NCI-H2227 (cell line): ENCODE data around the gene HOXD10.

ENCODE experiments used
- DNase-seq: peaks from one replicate; lab custom pipeline; 2025; ENCODE audit not compliant: unreplicated experiment; lab: John Stamatoyannopoulos, UW

The HOXD10 gene

GRCh38 chr2:176105730-176106580 lies 10.6 kb upstream of the HOXD10 start:
- peak; percentile 38 for DNase-seq

GRCh38 chr2:176106581-176107539 lies 9.7 kb upstream of the HOXD10 start, which contains the start of gene HOXD11:
HOXD11 (plus strand) TSS chr2:176107280; CDS start chr2:176107356, 76 bp downstream.
- DNase-seq: peak; percentile 77

- peak; percentile 49 for DNase-seq
These were observed 8.8 kb upstream of the HOXD10 start for GRCh38 chr2:176107731-176108181.

- DNase-seq: no peak
These were observed 7.2 kb upstream of the HOXD10 start for GRCh38 chr2:176109192-176109901.

DNA sequence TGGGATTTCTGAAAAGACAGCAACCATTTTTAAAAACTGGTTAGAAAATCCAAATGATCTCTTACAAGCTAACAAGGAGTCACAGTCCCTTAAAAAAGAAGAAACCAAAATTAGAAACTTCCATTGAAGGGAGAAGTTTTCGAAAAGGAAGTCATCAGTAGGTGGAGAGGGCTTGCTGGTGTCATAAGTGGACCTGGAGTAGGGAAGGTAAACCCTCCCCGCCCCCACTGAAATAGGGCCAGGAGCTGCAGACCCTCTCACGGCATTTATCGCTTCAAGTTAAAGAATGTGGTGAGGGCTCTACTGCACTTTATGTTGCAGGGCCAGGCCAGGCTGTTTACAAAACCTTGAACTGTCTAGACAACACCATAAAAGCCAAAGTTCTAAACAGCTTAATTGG lies 6.6 kb upstream of the HOXD10 start:
- no peak for DNase-seq

DNA sequence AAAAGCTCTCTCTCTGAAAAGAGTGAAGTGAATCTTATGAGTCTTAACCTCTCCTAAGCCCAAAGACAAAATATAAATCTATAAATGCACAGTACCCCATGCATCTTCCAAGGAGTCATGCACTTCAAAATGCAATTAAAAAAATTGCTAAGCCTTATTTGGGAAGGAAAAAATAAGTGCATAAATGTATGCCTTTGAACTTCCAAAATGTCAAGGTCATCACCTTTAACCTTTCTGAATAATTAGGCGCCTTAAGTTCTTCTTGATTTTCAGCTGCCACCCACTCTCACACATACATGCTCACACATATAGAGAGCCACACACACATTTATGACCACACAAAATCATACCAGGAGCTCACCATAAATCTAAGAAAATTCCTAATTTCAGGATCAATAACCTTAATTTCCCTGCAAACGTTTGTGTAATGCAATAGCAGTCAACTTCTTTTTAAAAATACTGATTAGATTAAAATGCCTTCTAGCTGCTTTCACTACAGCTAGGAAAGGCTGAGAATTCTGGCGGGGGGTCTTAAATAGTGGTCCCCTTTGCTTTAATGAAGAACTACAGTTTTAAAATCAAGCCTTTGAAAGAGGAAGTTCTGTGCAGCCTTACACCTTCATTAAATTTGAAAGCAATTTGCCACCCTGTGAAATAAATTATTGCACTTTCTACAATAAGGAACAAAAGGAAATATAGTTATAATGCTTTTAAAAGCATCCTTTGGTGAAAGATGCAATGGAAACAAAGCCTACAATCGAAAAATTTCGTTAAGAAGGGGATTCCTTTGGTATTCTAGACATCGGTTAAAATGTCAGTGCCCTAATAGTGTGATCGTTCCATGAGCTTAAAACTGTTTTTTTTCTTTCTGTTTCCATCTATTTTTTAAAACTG lies 5.9 kb upstream of the HOXD10 start:
- no peak for DNase-seq

GRCh38 chr2:176111309-176111663 lies 5.3 kb upstream of the HOXD10 start:
- peak; percentile 73 for DNase-seq

GRCh38 chr2:176111846-176112374 lies 4.7 kb upstream of the HOXD10 start:
- DNase-seq: no peak

DNA sequence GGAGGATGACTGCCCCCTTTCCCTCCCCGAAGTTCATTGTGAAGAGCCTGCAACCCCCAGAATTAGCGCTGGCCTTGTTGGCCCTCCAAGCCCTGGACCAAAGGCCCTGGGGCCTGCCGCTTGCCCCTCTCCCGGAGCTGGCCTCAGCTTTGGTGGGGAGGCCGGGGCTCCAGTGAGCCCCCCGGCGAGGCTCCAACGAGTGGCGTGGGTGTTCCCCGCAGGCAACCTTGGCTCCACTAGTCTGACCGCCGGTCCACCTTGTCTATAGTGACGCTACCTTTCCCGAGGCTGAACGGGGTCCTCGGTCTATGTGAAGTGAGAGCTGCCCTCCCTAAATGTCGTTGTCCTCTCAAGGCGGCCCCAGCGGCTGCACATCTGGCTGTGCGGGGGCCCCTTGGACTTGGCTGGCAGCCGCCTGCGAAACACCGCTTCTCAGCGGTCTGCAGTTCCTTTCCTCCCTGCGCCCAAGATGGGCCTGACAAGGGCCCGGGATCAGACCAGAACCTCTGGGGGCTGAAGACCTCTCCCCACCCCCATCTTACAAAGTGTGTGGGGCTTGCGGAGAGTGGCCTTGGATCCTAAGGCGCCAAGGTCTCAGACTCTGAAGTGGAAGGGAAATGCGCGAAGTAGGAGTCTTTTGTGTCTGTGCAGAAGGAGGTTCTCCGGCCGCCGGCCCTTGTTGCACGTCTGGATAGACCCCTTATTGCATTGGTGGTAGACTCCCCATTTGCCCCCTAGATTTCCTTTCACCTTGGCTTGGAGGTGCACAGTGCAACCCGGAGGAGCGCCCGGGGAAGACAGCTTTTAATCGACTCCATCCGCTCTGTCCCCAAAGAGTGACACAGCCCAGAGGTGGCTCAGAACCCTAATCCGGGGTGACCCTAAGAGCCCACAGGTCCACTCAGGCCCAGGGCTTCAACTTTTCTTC lies 3.9 kb upstream of the HOXD10 start:
- DNase-seq: no peak

DNA sequence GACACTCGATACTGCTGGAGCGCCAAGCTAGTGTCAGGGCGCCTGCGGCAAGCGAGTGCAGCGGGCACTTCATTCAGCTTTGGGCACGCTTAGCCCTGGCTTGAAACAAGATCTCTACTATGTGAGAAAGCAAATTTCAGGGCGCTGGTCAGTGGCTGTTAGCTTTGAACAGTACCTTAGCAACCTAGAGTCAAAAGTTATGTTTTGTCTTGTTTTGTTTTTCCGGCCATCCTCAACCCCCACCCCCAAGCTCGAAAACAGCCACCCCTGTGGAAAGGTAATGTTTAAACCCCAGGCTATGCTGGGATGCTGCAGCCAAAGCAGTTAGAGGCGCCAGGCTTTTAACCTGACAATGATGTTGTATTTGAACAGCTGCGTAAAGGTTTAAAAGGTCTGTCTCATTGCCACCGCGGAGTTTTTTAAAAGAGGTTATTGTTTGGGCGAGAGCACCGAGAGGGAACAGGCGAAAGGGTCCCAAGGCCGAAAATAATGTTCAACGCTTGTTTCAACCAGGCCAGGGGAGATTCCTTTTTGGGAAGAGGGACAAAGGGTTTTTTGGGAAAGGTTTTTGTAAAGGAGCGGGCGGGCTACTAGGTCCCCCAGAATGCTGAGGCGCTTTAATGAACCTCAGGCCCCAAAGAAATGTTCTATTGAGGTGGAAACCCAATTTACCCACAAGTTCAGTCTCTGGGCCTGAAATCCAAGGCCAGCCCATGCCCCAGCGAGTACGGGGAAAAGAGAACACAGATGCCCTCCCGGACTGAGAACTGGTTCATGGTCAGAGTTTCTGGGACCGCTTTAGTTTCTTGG lies 2.3 kb upstream of the HOXD10 start:
- DNase-seq: no peak

- no peak for DNase-seq
These were observed 1.5 kb upstream of the HOXD10 start for GRCh38 chr2:176114930-176115625.

- no peak for DNase-seq
These were observed 714 bp downstream of the HOXD10 start for GRCh38 chr2:176117162-176117822.

GRCh38 chr2:176117823-176118371 lies 1.3 kb downstream of the HOXD10 start:
- DNase-seq: no peak

DNA sequence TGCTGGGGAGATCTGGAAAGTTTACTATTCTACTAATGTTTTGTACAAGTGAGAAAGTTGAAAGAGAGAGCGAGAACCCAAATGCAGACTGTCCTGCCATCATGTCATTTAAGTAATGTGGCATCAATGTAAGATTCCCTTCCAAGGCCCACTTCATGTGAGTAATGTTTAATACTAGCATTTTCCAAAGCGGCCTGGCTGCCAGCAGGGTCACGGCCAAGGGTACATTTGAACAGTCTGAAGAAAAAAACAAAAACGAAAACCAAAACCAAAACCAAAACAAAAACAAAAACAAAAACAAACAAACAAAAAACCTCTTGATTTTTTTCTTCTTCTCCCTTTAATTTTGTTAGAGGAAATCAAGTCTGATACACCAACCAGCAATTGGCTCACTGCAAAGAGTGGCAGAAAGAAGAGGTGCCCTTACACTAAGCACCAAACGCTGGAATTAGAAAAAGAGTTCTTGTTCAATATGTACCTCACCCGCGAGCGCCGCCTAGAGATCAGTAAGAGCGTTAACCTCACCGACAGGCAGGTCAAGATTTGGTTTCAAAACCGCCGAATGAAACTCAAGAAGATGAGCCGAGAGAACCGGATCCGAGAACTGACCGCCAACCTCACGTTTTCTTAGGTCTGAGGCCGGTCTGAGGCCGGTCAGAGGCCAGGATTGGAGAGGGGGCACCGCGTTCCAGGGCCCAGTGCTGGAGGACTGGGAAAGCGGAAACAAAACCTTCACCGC lies 2.2 kb downstream of the HOXD10 start:
- DNase-seq: peak; percentile 39

DNA sequence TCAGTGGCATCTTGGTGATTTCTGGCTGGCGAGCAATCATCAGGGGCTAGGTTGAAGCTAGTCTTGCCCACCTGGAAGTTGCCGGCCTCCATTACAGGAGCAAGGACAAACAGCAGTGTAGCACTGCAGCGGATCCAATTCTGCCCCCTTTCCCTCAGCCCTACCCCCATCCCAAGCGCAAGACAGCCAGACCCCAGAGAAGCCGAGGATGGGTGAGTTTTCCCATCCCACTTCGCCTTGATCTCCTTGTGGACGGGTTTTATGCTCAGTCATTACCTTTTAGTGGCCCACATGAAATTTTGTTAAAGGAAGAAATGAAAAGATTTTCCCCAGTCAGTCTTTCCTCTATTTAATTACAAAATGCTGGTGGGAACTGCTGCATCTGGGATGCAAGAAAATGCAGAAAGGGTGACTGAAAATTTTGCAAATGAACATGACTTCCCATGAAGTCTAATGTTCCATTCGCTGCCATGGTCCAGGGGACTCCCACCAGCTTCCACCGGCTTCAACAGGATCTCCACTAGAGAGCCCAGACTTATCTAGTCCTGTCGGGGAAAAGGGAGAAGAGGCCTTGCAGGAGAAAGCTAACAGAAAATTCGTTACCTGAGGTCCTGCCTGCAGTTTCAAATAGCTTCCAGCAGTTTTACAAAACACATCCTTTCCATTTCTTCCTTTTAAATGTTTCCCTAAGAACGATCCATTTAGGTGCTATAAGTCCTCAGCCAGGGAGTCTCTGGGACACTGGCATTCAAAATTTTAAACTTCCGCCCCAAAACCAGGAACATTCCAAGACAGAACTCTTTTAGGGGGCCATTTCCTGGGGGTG lies 4.0 kb downstream of the HOXD10 start:
- DNase-seq: no peak
